ENCODE data around the gene PROKR2.

GRCh38 chr20:5290596-5290995 lies 26.2 kb downstream of the PROKR2 start:
- TF ChIP-seq EZH2phosphoT487 (IDR thresholded peaks at IDR 0.05; ENCODE audit: insufficient read depth, low read depth) (no peak), EZH2 (IDR thresholded peaks at IDR 0.05; ENCODE audit: insufficient read depth, poor library complexity, severe bottlenecking) (no peak)

All from GM23248 (cell line).